ENCODE measurements around the gene ARL4C. TPM values are rescaled to one million over a fixed set of nuclear protein-coding genes. Genes with fewer than 3 reads are reported as not detected.

Gene ARL4C
- total and polyA plus RNA-seq, 2 of the 8 experiments (the other 6 are each of a cell fraction or from before 2014, with no cell fraction given) = 7.0 to 16.9 TPM

GRCh38 chr2:234451852-234452625 lies 44.8 kb downstream of the ARL4C start:
- no peak overlapping the region for H3K18ac ChIP-seq (ENCODE audit: extremely low read depth, low read length)
- 81% methylated on average over 4 of the region's 4 CpGs; no CpG with 5 or more reads in 1 of the 2 experiments for WGBS, 2 experiments (ENCODE audit: extremely low coverage in 1 of 2, insufficient coverage in 1 of 2, insufficient read length in 1 of 2, insufficient replicate concordance in 2 of 2, low coverage in 1 of 2, low lambda C conversion rate in 2 of 2, missing lambda C conversion rate in 1 of 2)
- H4K5ac ChIP-seq (ENCODE audit: insufficient read length, low read depth, low read length) = no peak overlapping the region
- no peak for DNase-seq (ENCODE audit: low read depth in 1 of 2, low spot score in 2 of 2)
- no peaks in the 10 kb centered on the region for H4K20me1 ChIP-seq (replicated peaks in 1 of 2; ENCODE audit: control insufficient read depth in 1 of 2, insufficient read depth in 2 of 2, low read length in 2 of 2)
- no peak overlapping the region for H3K9ac ChIP-seq (replicated peaks in 1 of 4; ENCODE audit: extremely low read depth in 1 of 4, low read depth in 3 of 4, low read length in 3 of 4)
- no peak overlapping the region for H3K23ac ChIP-seq (ENCODE audit: insufficient read length)
- H3K23me2 ChIP-seq (ENCODE audit: low read depth, low read length) = no peaks in the 10 kb centered on the region
- no peaks in the 10 kb centered on the region for H3K36me3 ChIP-seq (ENCODE audit: control insufficient read depth in 2 of 4, insufficient read depth in 4 of 4, low read length in 3 of 4)
- CTCF ChIA-PET (ENCODE audit: partially characterized antibody) = interaction anchor here (0.7 to 1.8 kb wide), 3 partner anchors 10 to 158 kb away, joined by 4 to 6 read pairs (median 5); no protein-coding TSS in a partner anchor
- H3K4me3 ChIP-seq (ENCODE audit: extremely low read depth in 1 of 4, insufficient read depth in 2 of 4, low read depth in 3 of 4, low read length in 4 of 4) = no peak overlapping the region
- no peak overlapping the region for H4K8ac ChIP-seq (ENCODE audit: extremely low read depth, insufficient read depth, low read length)
- no peaks in the 10 kb centered on the region for H3K79me2 ChIP-seq (ENCODE audit: control insufficient read depth in 1 of 2, insufficient read depth in 2 of 2, low read length in 2 of 2)
- no peak overlapping the region for H3K4me2 ChIP-seq (ENCODE audit: insufficient read depth in 1 of 2, low read depth in 2 of 2, low read length in 2 of 2)
- H2AK5ac ChIP-seq (ENCODE audit: low read depth, low read length) = no peak overlapping the region
- no peaks in the 10 kb centered on the region for H3K9me3 ChIP-seq (ENCODE audit: insufficient read depth in 2 of 2, low read depth in 1 of 2, low read length in 1 of 2)
- no peak overlapping the region for H2BK20ac ChIP-seq (ENCODE audit: low read length)
- no peak overlapping the region for H2BK120ac ChIP-seq (replicated peaks; ENCODE audit: low read depth, low read length)
- no peak overlapping the region for H3K14ac ChIP-seq (ENCODE audit: insufficient read length)
- no peak overlapping the region for H4K91ac ChIP-seq (replicated peaks; ENCODE audit: insufficient read length, low read length)
- no peaks in the 10 kb centered on the region; a peak in 2 of 7 replicates for H3K27me3 ChIP-seq (replicated peaks in 1 of 4; ENCODE audit: control insufficient read depth in 3 of 4, extremely low read depth in 1 of 4, insufficient read depth in 3 of 4, low read length in 3 of 4)
- H2BK5ac ChIP-seq (ENCODE audit: low read depth, low read length) = no peak overlapping the region
- no peak overlapping the region for H3K27ac ChIP-seq (ENCODE audit: low read depth, low read length)
- no peak for FAIRE-seq
- H3K4ac ChIP-seq (replicated peaks; ENCODE audit: insufficient read length, low read depth, low read length) = no peak overlapping the region
- POLR2A ChIA-PET (ENCODE audit: partially characterized antibody) = no interaction called here
- H3K56ac ChIP-seq (replicated peaks; ENCODE audit: insufficient read length, low read depth, low read length) = no peak overlapping the region
- H2BK12ac ChIP-seq (ENCODE audit: low read depth, low read length) = no peak overlapping the region
- peaks cover 4 to 13% (median 9%) of the 10 kb centered on the region in 4 experiments; a peak in 5 of 7 replicates for H3K4me1 ChIP-seq (replicated peaks in 1 of 4; ENCODE audit: control insufficient read depth in 3 of 4, insufficient read depth in 4 of 4, low read length in 3 of 4)
- no peak overlapping the region for H2AFZ ChIP-seq (ENCODE audit: low read length)
- H3K79me1 ChIP-seq (ENCODE audit: low read depth, low read length) = no peaks in the 10 kb centered on the region
- no peak overlapping the region for H2BK15ac ChIP-seq (ENCODE audit: low read length)
- no peak for TF ChIP-seq SP1 (IDR thresholded peaks at IDR 0.05; ENCODE audit: low read depth, low read length)
- no peak for TF ChIP-seq TAF1 (IDR thresholded peaks at IDR 0.05; ENCODE audit: low read depth, low read length)
- no peak for TF ChIP-seq ZNF274 (IDR thresholded peaks at IDR 0.05; ENCODE audit: borderline replicate concordance, extremely low read depth, low read length)
- TF ChIP-seq KDM5A (IDR thresholded peaks at IDR 0.05; ENCODE audit: low read length) = no peak
- no peak for TF ChIP-seq BCL11A (IDR thresholded peaks at IDR 0.05; ENCODE audit: low read depth in 2 of 2, low read length in 2 of 2)
- TF ChIP-seq TCF12 (IDR thresholded peaks at IDR 0.05; ENCODE audit: low read depth, low read length) = no peak
- TF ChIP-seq TAF7 (optimal IDR thresholded peaks at IDR 0.05; ENCODE audit: borderline replicate concordance, low read depth, low read length) = no peak
- TF ChIP-seq PHF8 (conservative IDR thresholded peaks at IDR 0.05; ENCODE audit: low read depth, low read length) = no peak
- no peak for TF ChIP-seq SIN3A (conservative IDR thresholded peaks at IDR 0.05 in 1 of 2, IDR thresholded peaks at IDR 0.05 in 1 of 2; ENCODE audit: low read depth in 1 of 2, low read length in 2 of 2)
